BLaER1 (cell line): ENCODE results near the gene SPAG6.
"Not testable (repeated sequence)": the region's sequence is repeated elsewhere in the genome, so short reads cannot be mapped to it uniquely, and the experiment has no call there.

Experiments
- H3K27ac ChIP-seq: shearing (Covaris generic); formaldehyde crosslinking; 2 replicates; pipeline ENCODE4 v1.8.1; 2022
- H3K27me3 ChIP-seq: shearing (Covaris generic); formaldehyde crosslinking; 2 replicates; pipeline ENCODE4 v1.8.1; 2022
- H3K36me3 ChIP-seq: shearing (Covaris generic); formaldehyde crosslinking; 2 replicates; pipeline ENCODE4 v1.8.1; 2022
- H3K4me1 ChIP-seq: shearing (Covaris generic); formaldehyde crosslinking; 2 replicates; pipeline ENCODE4 v1.8.1; 2022
- H3K4me2 ChIP-seq: shearing (Covaris generic); formaldehyde crosslinking; 2 replicates; pipeline ENCODE4 v1.8.1; 2022
- H3K4me3 ChIP-seq: shearing (Covaris generic); formaldehyde crosslinking; 2 replicates; pipeline ENCODE4 v1.8.1; 2022
- H3K9ac ChIP-seq: shearing (Covaris generic); formaldehyde crosslinking; 2 replicates; pipeline ENCODE4 v1.8.1; 2022
- H3K9me3 ChIP-seq: shearing (Covaris generic); formaldehyde crosslinking; 2 replicates; pipeline ENCODE4 v1.8.1; 2022
- H4K20me1 ChIP-seq: shearing (Covaris generic); formaldehyde crosslinking; 2 replicates; pipeline ENCODE4 v1.8.1; 2022
- Cebpa-rat ChIP-seq: shearing (Covaris generic); IDR thresholded peaks from 2 replicates; pipeline ENCODE4 v1.8.1; 2022

SPAG6 gene

DNA sequence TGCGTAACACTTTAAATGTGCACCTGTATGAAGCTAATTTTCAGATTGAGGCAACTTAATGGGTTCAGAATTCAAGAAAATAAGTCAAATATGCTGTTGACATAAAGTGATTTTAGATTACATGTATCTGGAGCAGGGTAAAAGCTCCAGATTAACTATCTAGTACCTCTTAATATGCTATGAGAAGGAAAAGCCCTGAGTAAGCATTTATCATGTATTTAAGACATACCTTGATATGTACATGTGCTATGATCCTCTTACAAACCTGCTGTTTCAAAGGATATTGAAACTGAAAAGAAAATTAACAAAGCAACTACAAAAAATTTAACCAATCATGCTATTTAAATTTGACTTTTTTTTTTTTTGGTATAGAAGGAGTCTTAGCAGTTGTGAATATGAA is 4.5 kb downstream of the SPAG6 start:
- H3K27me3 ChIP-seq, result peaks cover 21% of the 10 kb centered on the region
- H3K4me2 ChIP-seq, result no peak overlapping the region
- no peak for TF ChIP-seq Cebpa-rat
- H3K27ac ChIP-seq, result no peak overlapping the region
- no peaks in the 10 kb centered on the region for H4K20me1 ChIP-seq
- peaks cover 14% of the 10 kb centered on the region for H3K9me3 ChIP-seq
- peaks cover 13% of the 10 kb centered on the region for H3K4me1 ChIP-seq
- no peak overlapping the region for H3K9ac ChIP-seq
- H3K4me3 ChIP-seq, result no peak overlapping the region
- H3K36me3 ChIP-seq, result no peaks in the 10 kb centered on the region

DNA sequence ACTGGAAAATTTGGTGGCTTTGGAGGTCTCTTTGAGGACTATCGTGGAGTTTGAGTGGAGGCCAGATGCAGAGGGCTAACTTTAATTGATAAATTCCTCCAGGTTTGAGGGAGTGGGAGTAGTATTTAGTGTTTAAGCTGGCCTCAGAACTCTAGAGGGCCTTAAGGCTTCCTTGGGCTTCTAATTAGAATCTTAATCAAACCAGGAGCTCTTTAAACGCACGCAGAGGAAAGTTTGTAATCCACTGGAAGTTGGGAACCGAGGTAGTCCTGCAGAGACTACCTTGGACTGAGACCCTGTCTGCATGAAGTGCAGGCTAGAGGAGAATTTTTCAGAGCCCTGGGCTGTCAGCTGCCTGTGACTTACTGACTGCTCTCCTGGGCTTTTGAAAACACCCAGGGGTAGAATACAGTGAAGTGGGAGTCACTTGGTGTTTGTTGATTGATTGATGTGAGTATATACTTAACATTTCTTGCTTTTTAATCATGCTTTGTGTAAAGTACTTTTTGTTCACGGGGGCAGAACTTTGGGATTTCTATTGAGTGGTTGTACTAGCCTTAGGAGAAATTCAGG is 5.9 kb downstream of the SPAG6 start:
- no peak for TF ChIP-seq Cebpa-rat
- no peaks in the 10 kb centered on the region for H3K4me1 ChIP-seq
- peaks cover 6% of the 10 kb centered on the region for H3K27me3 ChIP-seq
- no peak overlapping the region for H3K27ac ChIP-seq
- no peaks in the 10 kb centered on the region for H3K9me3 ChIP-seq
- no peak overlapping the region for H3K4me3 ChIP-seq
- H3K36me3 ChIP-seq, result no peaks in the 10 kb centered on the region
- H4K20me1 ChIP-seq, result no peaks in the 10 kb centered on the region
- H3K4me2 ChIP-seq, result no peak overlapping the region
- H3K9ac ChIP-seq, result no peak overlapping the region

DNA sequence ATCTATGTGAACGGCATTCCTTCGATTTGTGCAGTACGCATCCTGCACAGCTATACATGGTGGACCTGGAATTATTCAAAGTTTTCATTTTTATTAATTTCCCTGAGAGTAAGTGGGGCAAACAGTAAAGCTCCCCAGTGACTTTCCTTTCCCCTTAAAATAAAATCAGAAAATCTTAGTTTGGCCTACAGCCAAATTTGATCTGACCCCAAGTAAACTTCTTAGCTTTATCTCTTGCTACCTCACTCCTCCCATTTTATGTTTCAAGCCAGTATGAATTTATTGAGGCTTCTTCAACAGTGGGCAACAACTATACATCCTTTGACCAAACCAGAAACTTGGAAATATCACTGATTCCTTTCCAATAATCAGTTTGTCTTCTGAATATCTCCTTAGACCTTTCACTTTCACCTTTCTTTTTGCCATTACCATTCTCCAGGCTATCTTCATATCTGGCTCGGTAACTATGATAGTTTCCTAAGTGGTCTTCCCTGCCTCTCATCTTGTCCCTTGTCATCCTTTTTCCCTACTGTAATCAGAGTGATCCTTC is 11.1 kb downstream of the SPAG6 start:
- H3K36me3 ChIP-seq, result no peaks in the 10 kb centered on the region
- no peak overlapping the region for H3K4me2 ChIP-seq
- no peaks in the 10 kb centered on the region for H4K20me1 ChIP-seq
- H3K9me3 ChIP-seq, result no peaks in the 10 kb centered on the region
- H3K27ac ChIP-seq, result no peak overlapping the region
- no peaks in the 10 kb centered on the region for H3K4me1 ChIP-seq
- H3K4me3 ChIP-seq, result no peak overlapping the region
- TF ChIP-seq Cebpa-rat, result no peak
- H3K9ac ChIP-seq, result no peak overlapping the region
- H3K27me3 ChIP-seq, result no peaks in the 10 kb centered on the region

DNA sequence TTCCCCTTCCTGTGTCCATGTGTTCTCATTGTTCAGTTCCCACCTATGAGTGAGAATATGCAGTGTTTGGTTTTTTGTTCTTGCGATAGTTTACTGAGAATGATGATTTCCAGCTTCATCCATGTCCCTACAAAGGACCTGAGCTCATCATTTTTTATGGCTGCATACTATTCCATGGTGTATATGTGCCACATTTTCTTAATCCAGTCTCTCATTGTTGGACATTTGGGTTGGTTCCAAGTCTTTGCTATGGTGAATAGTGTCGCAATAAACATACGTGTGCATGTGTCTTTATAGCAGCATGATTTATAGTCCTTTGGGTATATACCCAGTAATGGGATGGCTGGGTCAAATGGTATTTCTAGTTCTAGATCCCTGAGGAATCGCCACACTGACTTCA is 12.5 kb downstream of the SPAG6 start:
- not testable (repeated sequence) for H3K4me3 ChIP-seq, H3K9me3 ChIP-seq, H3K4me1 ChIP-seq, H4K20me1 ChIP-seq, H3K27ac ChIP-seq, H3K36me3 ChIP-seq, H3K4me2 ChIP-seq, H3K27me3 ChIP-seq, H3K9ac ChIP-seq

DNA sequence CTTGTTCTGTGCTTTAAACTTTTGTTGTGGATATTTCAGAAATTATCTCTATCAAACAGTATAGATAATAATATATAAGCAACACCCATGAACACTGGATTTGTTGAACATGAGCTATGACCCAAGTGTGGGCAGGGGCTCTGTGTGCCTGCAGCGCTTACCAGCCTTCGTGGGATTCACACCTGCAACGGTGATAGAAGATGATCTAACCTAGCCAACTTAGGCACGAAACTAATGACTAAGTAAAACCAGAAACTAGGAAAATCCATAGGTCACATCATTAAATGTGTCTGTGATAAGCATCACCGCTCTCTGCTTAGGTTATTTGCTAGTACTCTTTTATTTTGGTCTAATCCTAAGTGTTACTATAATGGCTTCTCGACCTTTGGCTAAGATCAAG is 18.0 kb downstream of the SPAG6 start:
- H3K36me3 ChIP-seq, result 0 out of 2 replicates have a peak, but pooled peaks cover 4% of the 10 kb centered on the region
- TF ChIP-seq Cebpa-rat, result no peak
- H3K9ac ChIP-seq, result no peak overlapping the region
- no peaks in the 10 kb centered on the region for H3K9me3 ChIP-seq
- H3K4me1 ChIP-seq, result no peaks in the 10 kb centered on the region
- no peaks in the 10 kb centered on the region for H3K27me3 ChIP-seq
- H3K4me3 ChIP-seq, result no peak overlapping the region
- H3K27ac ChIP-seq, result no peak overlapping the region
- H3K4me2 ChIP-seq, result no peak overlapping the region
- H4K20me1 ChIP-seq, result no peaks in the 10 kb centered on the region

DNA sequence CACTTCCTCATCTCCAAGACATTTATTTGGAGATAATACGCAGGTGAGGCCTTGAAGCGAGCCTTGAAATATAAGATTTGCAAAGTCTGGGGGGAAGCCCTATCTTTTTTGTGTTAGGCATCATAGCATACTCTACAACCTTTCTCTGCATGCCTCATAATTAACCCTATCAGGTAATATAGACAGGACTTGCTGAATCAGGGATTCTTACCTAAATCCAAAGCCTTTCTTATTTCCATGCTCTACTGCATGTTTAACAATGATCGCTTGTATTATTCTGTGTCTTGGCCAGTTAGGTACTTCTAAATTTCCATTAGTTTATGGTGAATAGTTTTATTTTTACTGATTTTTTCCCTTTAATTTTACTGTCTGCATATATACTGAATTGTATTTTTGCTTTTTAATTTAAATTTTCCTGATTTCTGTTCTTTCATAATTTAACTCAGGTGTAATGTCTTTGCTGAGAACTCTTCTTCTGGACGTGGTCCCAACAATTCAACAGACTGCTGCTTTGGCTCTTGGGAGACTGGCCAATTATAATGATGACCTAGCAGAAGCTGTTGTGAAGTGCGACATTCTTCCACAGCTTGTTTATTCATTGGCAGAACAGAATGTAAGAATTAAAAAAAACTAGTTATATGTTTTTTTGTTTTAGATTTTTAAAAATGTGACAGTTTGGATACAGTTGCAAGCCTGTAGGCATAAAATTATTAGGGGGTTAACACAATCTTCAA is 19.3 kb downstream of the SPAG6 start:
- Histone ChIP-seq H3K4me1 (no peaks in the 10 kb centered on the region; the same call in 1 of the 2 replicates), H3K9me3 (no peaks in the 10 kb centered on the region), H3K27ac (no peak overlapping the region), H3K9ac (no peak overlapping the region), H3K36me3 (0 out of 2 replicates have a peak, but pooled peaks cover 4% of the 10 kb centered on the region), H3K4me2 (no peak overlapping the region), H4K20me1 (no peaks in the 10 kb centered on the region), H3K4me3 (no peak overlapping the region), H3K27me3 (no peaks in the 10 kb centered on the region)
- no peak for TF ChIP-seq Cebpa-rat

DNA sequence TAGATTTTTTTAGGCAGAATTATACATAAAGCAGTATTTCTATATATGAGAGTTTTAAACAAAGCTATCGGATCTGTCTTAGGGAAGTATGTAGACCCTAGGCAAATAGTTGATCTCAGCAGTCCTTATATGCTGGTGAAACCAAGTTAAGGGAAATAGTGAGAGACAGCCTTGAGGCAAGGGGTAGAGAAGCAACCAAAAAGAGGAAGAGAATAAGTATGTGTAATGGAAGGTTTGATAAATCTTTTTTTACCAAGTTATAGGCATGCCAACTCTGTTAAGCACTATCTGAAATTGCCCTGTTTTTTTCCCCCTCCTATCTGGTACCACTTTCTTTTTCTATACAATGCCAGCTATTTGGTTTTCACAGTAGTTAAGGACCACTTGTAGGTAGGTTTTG is 19.9 kb downstream of the SPAG6 start:
- Histone ChIP-seq H3K27ac (no peak overlapping the region), H3K27me3 (no peaks in the 10 kb centered on the region), H3K9me3 (no peaks in the 10 kb centered on the region), H3K9ac (no peak overlapping the region), H4K20me1 (no peaks in the 10 kb centered on the region), H3K4me1 (peaks cover 7% of the 10 kb centered on the region), H3K4me2 (no peak overlapping the region), H3K4me3 (no peak overlapping the region), H3K36me3 (0 out of 2 replicates have a peak, but pooled peaks cover 4% of the 10 kb centered on the region)
- no peak for TF ChIP-seq Cebpa-rat

DNA sequence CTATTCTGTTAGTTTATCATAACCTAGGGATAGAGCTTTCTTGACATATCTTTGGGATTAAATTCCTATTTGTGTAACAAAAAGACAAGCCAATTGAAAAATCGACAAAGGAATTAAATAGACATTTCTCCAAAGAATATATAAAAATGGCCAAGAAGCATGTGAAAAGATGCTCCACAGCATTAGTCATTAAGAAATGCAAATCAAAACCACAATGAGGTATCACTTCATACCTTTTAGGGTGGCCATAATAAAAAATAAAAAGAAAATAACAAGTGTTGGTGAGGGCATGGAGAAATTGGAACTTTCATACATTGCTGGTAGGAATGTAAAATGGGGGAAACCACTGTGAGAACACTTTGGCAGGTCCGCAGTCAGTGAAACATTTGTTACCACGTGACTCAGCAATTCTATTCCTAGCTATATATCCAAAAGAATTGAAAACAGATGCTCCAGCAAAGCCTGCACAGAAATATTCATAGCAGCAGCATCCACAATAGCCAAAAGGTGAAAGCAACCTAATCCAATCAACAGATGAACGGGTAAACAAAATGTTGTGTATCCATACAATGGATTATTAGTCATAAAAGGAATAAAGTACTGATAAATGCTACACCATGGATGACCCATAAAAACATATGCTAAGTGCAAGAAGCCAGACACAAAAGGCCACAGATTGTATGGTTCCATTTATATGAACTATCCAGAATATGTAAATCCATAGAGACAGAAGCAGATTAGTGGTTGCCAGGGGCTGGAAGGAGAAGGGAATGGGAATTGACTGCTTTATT is 20.5 kb downstream of the SPAG6 start:
- peaks cover 12% of the 10 kb centered on the region for H3K4me1 ChIP-seq
- H4K20me1 ChIP-seq, result no peaks in the 10 kb centered on the region
- H3K36me3 ChIP-seq, result 0 out of 2 replicates have a peak, but pooled peaks cover 4% of the 10 kb centered on the region
- no peak overlapping the region for H3K4me2 ChIP-seq
- H3K4me3 ChIP-seq, result no peak overlapping the region
- TF ChIP-seq Cebpa-rat, result no peak
- H3K9me3 ChIP-seq, result no peaks in the 10 kb centered on the region
- no peaks in the 10 kb centered on the region for H3K27me3 ChIP-seq
- no peak overlapping the region for H3K9ac ChIP-seq
- no peak overlapping the region for H3K27ac ChIP-seq

DNA sequence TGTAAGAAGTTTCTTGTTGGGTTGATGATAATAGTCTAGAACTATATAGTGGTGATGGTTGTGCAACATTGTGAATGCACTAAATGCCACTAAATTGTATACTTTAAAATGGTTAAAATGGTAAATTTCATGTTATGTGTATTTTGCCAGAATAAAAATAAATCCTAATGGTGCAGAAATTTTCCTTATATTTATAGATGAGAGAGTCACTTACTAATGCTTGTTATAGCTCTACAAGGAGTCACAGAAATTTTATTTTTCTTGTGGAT is 21.1 kb downstream of the SPAG6 start:
- no peak overlapping the region for H3K4me3 ChIP-seq
- no peak overlapping the region for H3K4me2 ChIP-seq
- no peak for TF ChIP-seq Cebpa-rat
- H4K20me1 ChIP-seq, result no peaks in the 10 kb centered on the region
- H3K9me3 ChIP-seq, result no peaks in the 10 kb centered on the region
- H3K27me3 ChIP-seq, result no peaks in the 10 kb centered on the region
- H3K36me3 ChIP-seq, result 0 out of 2 replicates have a peak, but pooled peaks cover 4% of the 10 kb centered on the region
- H3K9ac ChIP-seq, result no peak overlapping the region
- H3K27ac ChIP-seq, result no peak overlapping the region
- H3K4me1 ChIP-seq, result peaks cover 13% of the 10 kb centered on the region

DNA sequence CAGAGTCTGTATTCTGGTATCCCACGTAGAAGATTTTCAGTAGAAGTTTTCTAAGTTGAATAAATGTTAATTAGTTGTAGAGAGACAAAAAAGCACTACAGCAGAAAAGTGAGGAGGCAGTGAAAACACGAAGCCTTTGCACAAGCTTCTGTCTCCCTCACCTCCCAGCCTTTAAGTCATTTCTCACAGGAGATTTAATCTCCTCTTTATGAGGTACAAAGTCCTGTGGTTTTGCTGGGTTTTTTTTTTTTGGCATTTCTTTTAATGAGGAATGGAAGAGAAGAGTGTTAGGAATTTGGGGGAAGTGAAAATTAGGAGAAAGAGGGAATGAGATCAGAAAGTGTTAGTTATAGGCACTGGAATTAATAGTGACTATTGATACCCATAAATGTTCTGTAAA is 21.5 kb downstream of the SPAG6 start:
- Histone ChIP-seq H3K4me3 (no peak overlapping the region), H3K9ac (no peak overlapping the region)
- no peak for TF ChIP-seq Cebpa-rat

More for the DNA sequence above, 21.5 kb downstream of the SPAG6 start:
- Histone ChIP-seq H3K9me3 (no peaks in the 10 kb centered on the region), H3K27me3 (no peaks in the 10 kb centered on the region), H3K36me3 (0 out of 2 replicates have a peak, but pooled peaks cover 4% of the 10 kb centered on the region), H3K4me2 (no peak overlapping the region), H3K4me1 (peaks cover 13% of the 10 kb centered on the region), H3K27ac (no peak overlapping the region), H4K20me1 (no peaks in the 10 kb centered on the region)
